ENCODE data around the gene RNF150.

Gene RNF150

GRCh38 chr4:141119071-141119470, 14.2 kb downstream of the RNF150 start:
- DNase-seq (ENCODE audit: extremely low read depth, low read depth), result no peak
- TF ChIP-seq, protein P1, sequence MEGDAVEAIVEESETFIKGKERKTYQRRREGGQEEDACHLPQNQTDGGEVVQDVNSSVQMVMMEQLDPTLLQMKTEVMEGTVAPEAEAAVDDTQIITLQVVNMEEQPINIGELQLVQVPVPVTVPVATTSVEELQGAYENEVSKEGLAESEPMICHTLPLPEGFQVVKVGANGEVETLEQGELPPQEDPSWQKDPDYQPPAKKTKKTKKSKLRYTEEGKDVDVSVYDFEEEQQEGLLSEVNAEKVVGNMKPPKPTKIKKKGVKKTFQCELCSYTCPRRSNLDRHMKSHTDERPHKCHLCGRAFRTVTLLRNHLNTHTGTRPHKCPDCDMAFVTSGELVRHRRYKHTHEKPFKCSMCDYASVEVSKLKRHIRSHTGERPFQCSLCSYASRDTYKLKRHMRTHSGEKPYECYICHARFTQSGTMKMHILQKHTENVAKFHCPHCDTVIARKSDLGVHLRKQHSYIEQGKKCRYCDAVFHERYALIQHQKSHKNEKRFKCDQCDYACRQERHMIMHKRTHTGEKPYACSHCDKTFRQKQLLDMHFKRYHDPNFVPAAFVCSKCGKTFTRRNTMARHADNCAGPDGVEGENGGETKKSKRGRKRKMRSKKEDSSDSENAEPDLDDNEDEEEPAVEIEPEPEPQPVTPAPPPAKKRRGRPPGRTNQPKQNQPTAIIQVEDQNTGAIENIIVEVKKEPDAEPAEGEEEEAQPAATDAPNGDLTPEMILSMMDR (IDR thresholded peaks at IDR 0.05; ENCODE audit: low read depth, low read length), result no peak

DNA sequence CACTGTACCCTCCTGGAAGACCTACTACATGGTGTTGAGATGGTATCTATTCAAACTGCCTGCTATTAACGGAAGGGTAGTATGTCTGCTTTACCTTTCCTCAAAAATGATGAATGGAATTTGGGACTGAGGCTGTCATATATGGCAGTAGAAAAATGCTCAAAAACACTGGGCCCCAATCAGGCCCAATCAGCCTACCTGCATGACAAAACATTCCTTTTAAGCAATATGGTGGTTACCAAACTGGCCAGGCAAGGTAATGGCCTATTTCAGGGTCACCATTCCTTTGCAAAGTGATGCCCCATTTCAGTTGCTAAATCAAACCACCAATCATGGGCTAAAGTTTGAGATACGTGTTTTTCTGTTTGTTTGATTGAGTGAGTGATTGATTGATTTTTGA, 14.9 kb downstream of the RNF150 start:
- no peak for DNase-seq (ENCODE audit: extremely low read depth, low read depth)
- TF ChIP-seq, protein P1 (IDR thresholded peaks at IDR 0.05; ENCODE audit: low read depth, low read length), result no peak

GRCh38 chr4:141117935-141118334, 15.3 kb downstream of the RNF150 start:
- TF ChIP-seq, protein P1 (IDR thresholded peaks at IDR 0.05; ENCODE audit: low read depth, low read length), result no peak
- no peak for DNase-seq (ENCODE audit: extremely low read depth, low read depth)

DNA sequence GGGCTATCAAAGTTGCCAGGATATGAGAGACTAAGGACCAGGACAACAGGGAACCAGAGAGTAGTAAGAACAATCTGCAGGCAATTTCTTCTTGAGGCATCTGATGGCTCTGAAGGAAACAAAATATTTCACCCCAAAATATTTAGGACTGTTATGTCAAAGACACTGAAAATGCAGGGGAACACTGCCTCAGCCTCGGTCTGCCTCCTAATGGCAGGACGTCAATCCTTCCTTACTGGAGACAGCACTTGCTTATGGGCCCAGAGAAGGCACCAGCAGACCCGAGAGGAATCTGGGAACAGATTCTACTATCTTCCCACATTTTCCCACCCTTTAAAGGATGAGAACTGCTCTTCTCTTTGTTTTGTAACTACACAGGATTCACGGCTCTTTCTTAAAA, 23.3 kb downstream of the RNF150 start:
- TF ChIP-seq, protein P1 (IDR thresholded peaks at IDR 0.05; ENCODE audit: low read depth, low read length), result no peak
- DNase-seq (ENCODE audit: extremely low read depth, low read depth), result no peak

DNA sequence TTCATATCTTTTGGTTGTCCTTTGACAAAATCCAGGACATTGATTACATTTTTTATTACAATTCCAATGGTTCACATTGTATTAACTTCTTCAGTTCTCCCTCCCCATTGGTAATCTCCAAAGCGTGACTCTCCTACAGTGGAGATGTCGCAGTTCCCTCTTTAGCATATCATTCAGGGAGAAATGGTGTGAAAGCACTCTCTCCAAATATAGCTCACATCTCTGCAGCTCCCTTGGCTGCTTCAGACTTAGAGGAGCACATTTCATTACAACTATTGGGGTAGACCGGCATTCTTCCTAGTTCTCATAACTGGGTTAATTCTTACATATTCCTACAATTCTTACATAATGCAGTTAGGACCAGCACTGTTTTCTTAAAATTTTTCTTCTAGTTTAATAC, 25.3 kb downstream of the RNF150 start:
- no peak for DNase-seq (ENCODE audit: extremely low read depth, low read depth)
- TF ChIP-seq, protein P1 (IDR thresholded peaks at IDR 0.05; ENCODE audit: low read depth, low read length), result no peak

- peak; percentile 16 for DNase-seq (ENCODE audit: extremely low read depth, low read depth)
Measured at GRCh38 chr4:141102367-141102766, 30.9 kb downstream of the RNF150 start.

GRCh38 chr4:141101511-141101910, 31.8 kb downstream of the RNF150 start:
- DNase-seq (ENCODE audit: extremely low read depth, low read depth), result no peak
- TF ChIP-seq, protein P1 (IDR thresholded peaks at IDR 0.05; ENCODE audit: low read depth, low read length), result no peak

More at GRCh38 chr4:141102367-141102766, 30.9 kb downstream of the RNF150 start:
- TF ChIP-seq, protein P1 (IDR thresholded peaks at IDR 0.05; ENCODE audit: low read depth, low read length), result no peak

Data from AG09319 (cell line).